GM21723 (cell line): Measurements from ENCODE around the gene MSANTD7.

ENCODE experiments used
- ATAC-seq: cut with Tn5 transposase; IDR thresholded peaks from one replicate; pipeline ENCODE4 v1.9.1; 2021; ENCODE audit warnings: mild to moderate bottlenecking, moderate library complexity; ENCODE audit not compliant: unreplicated experiment

The MSANTD7 gene

GRCh38 chr10:14879928-14880193, 41.8 kb downstream of the MSANTD7 start:
- ATAC-seq: no peak

- no peak for ATAC-seq
Observed at GRCh38 chr10:14880229-14880628, 42.1 kb downstream of the MSANTD7 start.

GRCh38 chr10:14884082-14884481, 46.0 kb downstream of the MSANTD7 start:
- ATAC-seq: no peak
